ENCODE results near the gene WBP1.

- TF ChIP-seq CTCF (IDR thresholded peaks at IDR 0.05) (no peak), POLR2A (IDR thresholded peaks at IDR 0.05) (no peak)
Measured at GRCh38 chr2:74424995-74425406, 33.2 kb upstream of the WBP1 start.

Measured in thyroid gland (tissue), 4 donors.